ENCODE measurements around the gene CHRM5.

Gene CHRM5

DNA sequence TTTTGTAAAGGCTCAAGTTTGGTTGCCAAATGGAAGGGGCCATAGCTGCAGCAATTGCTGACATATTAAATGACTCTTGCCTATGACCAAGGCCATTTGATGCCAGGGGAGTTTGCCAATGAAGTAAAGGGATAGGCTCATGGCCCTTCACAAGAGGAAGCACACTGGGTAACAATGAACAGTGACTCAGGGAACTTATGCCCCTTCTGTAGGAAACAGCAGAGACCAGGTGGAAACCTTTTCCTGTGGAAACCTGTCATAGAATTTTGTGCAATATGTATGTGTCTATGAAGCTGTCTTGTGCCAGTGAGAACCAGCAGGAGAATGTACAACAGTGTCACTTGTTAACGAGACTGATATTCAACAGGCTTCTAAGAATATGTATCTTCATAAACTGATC lies 96.1 kb downstream of the CHRM5 start:
- no peak for DNase-seq (ENCODE audit: low read depth)
- no peak overlapping the region for H3K4me3 ChIP-seq (ENCODE audit: low read depth, low read length)
- TF ChIP-seq, protein P1, sequence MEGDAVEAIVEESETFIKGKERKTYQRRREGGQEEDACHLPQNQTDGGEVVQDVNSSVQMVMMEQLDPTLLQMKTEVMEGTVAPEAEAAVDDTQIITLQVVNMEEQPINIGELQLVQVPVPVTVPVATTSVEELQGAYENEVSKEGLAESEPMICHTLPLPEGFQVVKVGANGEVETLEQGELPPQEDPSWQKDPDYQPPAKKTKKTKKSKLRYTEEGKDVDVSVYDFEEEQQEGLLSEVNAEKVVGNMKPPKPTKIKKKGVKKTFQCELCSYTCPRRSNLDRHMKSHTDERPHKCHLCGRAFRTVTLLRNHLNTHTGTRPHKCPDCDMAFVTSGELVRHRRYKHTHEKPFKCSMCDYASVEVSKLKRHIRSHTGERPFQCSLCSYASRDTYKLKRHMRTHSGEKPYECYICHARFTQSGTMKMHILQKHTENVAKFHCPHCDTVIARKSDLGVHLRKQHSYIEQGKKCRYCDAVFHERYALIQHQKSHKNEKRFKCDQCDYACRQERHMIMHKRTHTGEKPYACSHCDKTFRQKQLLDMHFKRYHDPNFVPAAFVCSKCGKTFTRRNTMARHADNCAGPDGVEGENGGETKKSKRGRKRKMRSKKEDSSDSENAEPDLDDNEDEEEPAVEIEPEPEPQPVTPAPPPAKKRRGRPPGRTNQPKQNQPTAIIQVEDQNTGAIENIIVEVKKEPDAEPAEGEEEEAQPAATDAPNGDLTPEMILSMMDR (IDR thresholded peaks at IDR 0.05; ENCODE audit: low read depth, low read length, missing control alignments) = no peak

DNA sequence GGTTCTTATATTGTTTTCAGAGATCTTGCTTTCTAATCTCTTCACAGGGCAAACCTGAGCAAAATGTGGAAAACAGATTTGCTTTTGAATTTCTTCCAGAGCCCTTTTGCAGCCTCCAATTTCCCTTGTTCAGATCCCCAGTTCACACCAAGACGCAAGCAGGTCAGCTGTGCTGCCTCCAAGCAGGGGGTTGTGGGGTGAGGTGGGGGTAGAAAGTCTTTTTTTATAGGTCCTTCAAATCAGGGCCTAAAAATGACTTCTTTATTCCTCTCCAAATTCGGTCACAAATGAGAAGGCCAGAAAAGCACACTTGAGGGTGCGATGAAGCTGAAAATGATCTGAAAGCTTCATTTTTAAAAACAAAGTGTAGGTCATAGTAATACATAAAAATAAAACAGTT lies 97.0 kb downstream of the CHRM5 start:
- H3K4me3 ChIP-seq (ENCODE audit: low read depth, low read length) = no peak overlapping the region
- no peak for DNase-seq (ENCODE audit: low read depth)
- TF ChIP-seq, protein P1 (IDR thresholded peaks at IDR 0.05; ENCODE audit: low read depth, low read length, missing control alignments) = no peak

DNA sequence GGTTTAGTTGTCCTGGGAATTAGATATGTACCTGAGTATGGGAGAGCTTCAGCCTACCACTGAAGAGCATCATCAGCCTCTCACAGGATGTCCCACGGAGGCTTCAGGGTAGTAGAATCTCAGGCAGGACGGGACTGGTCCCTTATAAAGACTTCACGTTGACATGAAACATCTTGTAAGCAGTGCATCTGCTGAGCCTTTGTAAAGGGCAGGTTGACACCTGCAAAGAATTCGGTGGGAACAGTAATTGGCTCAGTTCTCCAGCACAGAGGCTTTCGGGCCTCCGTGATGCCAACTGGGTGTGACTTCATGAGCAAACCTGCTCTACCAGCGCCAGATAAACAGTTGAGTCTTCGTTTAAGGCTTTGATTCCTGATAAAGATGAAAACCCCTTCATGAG lies 97.6 kb downstream of the CHRM5 start:
- no peak for DNase-seq (ENCODE audit: low read depth)
- TF ChIP-seq, protein P1 (IDR thresholded peaks at IDR 0.05; ENCODE audit: low read depth, low read length, missing control alignments) = no peak
- H3K4me3 ChIP-seq (ENCODE audit: low read depth, low read length) = no peak overlapping the region

DNA sequence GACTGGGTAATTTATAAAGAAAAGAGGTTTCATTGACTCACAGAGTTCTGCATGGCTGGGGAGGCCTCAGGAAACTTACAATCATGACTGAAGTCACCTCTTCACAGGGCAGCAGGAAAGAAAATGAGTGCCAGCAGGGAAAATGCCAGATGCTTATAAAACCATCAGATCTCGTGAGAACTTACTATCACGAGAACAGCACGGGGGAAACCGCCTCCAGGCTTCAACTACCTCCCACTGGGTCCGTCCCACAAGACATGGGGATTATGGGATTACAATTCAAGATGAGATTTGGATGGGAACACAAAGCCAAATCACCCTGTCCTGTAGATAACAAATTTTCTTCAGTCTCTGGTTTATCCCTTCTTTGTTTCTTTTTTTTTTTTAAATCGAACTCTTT lies 101.7 kb downstream of the CHRM5 start:
- TF ChIP-seq, protein P1 (IDR thresholded peaks at IDR 0.05; ENCODE audit: low read depth, low read length, missing control alignments) = no peak
- DNase-seq (ENCODE audit: low read depth) = no peak
- no peak overlapping the region for H3K4me3 ChIP-seq (ENCODE audit: low read depth, low read length)

DNA sequence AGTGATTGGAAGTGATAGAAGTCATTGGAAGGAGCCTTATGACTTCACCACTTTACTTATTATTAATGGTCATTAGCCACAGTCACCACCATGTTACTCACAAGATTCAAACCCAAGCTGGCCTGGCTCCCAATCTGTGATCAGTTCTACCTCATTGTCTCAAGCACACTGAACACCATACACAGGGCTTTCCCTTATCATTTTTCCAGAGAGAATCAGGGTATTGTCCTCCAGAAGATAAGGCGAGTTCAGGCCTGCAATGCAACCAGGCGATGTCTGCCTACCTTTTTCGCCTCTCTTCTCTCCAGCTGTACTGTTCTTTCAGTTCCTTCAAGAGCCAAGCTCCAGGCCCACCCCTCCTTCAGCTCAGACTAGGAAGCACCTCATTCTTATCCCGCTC lies 108.5 kb downstream of the CHRM5 start:
- TF ChIP-seq, protein P1 (IDR thresholded peaks at IDR 0.05; ENCODE audit: low read depth, low read length, missing control alignments) = no peak
- no peak overlapping the region for H3K4me3 ChIP-seq (ENCODE audit: low read depth, low read length)
- DNase-seq (ENCODE audit: low read depth) = no peak

DNA sequence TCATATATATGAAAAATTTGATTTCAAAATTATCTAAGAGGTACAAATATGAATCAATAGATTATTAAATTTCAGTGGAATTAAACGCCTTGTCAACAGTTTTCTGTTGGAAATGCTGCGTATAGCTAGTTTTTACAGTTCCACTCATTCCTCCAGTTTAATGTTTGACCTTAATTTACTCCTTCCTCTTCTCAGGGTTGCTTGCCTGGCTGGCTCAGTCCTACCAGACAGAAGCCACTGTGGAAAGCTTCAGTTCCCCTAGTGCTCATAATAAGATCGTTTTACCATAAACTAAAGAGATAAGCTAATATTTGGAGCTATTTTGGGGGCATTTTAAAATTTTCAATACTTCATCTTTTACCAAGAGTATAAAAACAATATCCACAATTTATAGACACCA lies 110.6 kb downstream of the CHRM5 start:
- DNase-seq (ENCODE audit: low read depth) = no peak
- no peak overlapping the region for H3K4me3 ChIP-seq (ENCODE audit: low read depth, low read length)
- TF ChIP-seq, protein P1 (IDR thresholded peaks at IDR 0.05; ENCODE audit: low read depth, low read length, missing control alignments) = no peak

DNA sequence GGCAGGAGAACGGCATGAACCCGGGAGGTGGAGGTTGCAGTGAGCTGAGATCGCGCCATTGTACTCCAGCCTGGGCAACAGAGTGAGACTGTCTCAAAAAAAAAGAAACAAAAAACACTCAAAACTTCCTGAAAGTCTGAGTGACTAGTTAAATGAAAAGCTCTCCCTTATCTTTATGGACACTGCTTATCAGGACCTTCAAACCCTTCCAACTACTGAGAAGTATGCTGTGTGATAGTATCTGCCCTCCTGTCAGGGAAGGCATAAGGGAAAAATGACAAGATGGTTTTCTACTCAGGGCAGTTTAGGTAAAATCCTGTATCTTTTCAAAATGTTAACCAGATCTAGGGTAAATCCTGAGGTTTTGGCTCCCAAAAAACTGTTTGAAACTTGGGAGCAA lies 111.6 kb downstream of the CHRM5 start:
- TF ChIP-seq, protein P1 (IDR thresholded peaks at IDR 0.05; ENCODE audit: low read depth, low read length, missing control alignments) = no peak
- H3K4me3 ChIP-seq (ENCODE audit: low read depth, low read length) = no peak overlapping the region
- no peak for DNase-seq (ENCODE audit: low read depth)
